Mammary epithelial cell (primary cell): Measurements from ENCODE around the gene CNTROB.

Experiments used
- CTCF ChIP-seq, 2 donors: IDR thresholded peaks in 1 of 2; conservative IDR thresholded peaks in 1 of 2; 2 replicates each; pipeline ENCODE4 v1.5.1; 2011 to 2012; ENCODE audit warnings: inconsistent platforms in 2 of 2, low read length in 2 of 2, mild to moderate bottlenecking in 2 of 2, control low read depth in 1 of 2, low read depth in 1 of 2; ENCODE audit not compliant: insufficient read depth in 1 of 2; ENCODE audit errors: extremely low read depth in 1 of 2
- EZH2 ChIP-seq: IDR thresholded peaks from 2 replicates; pipeline ENCODE4 v1.6.1; 2012; ENCODE audit warnings: low read length, inconsistent platforms, borderline replicate concordance

GRCh38 chr17:7910711-7911110 is 21.3 kb upstream of the CNTROB start:
- TF ChIP-seq CTCF (conservative IDR thresholded peaks at IDR 0.05 in 1 of 2, IDR thresholded peaks at IDR 0.05 in 1 of 2; ENCODE audit: extremely low read depth in 1 of 2, insufficient read depth in 1 of 2, low read depth in 1 of 2, low read length in 2 of 2) (no peak), EZH2 (no peak)
